ENCODE measurements around the gene OR52A1.

DNA sequence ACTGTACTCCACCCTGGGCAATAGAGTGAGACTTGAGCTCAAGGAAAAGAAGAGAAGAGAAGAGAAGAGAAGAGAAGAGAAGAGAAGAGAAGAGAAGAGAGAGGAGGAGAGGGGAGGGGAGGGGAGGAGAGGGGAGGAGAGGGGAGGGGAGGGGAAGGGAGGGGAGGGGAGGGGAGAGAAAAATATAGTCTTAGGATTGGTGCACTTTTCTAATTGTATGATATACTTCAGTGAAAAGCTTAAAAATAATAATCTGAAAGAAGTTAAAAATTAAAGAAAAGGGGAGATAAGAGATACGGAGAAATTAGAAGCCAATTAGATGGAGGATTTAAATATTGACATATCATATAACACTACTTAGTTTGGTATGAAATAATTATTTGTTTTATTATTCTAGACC, 35.7 kb downstream of the OR52A1 start:
- TF ChIP-seq EZH2 (IDR thresholded peaks at IDR 0.05; ENCODE audit: borderline replicate concordance, low read depth, low read length, severe bottlenecking) (no peak), CTCF (IDR thresholded peaks at IDR 0.05; ENCODE audit: extremely low read depth in 1 of 2, insufficient read depth in 1 of 2, low read depth in 1 of 2, low read length in 2 of 2) (no peak), POLR2A (IDR thresholded peaks at IDR 0.05; ENCODE audit: low read depth, low read length) (no peak), POLR2AphosphoS5 (IDR thresholded peaks at IDR 0.05; ENCODE audit: insufficient read depth, low read depth, low read length) (no peak), GATA2 (IDR thresholded peaks at IDR 0.05; ENCODE audit: insufficient read depth, insufficient read length, low read depth, low read length) (no peak), MYC (IDR thresholded peaks at IDR 0.05; ENCODE audit: low read depth, low read length) (no peak), JUN (IDR thresholded peaks at IDR 0.05; ENCODE audit: borderline replicate concordance, insufficient read depth, insufficient read length, low read depth) (no peak)
- TF ChIP-seq, protein P1, sequence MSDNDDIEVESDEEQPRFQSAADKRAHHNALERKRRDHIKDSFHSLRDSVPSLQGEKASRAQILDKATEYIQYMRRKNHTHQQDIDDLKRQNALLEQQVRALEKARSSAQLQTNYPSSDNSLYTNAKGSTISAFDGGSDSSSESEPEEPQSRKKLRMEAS (IDR thresholded peaks at IDR 0.05; ENCODE audit: insufficient read depth, insufficient read length), result no peak

Data from endothelial cell of umbilical vein (primary cell).